HepG2 (cell line): ENCODE results near the gene TMCO2. TPM values are rescaled to one million over a fixed set of nuclear protein-coding genes. Genes with fewer than 3 reads are reported as not detected.

Experiments used
- ATAC-seq: fragments of 200-7000 bp; cut with Tn5 transposase; 3 replicates; pipeline ENCODE4 v1.9.1; 2020; ENCODE audit warnings: mild to moderate bottlenecking, moderate library complexity
- BruUV-seq: library from RNA; stranded (reverse); fragments of 400-500 nt; replicated peaks from 2 replicates; lab custom pipeline; 2021; lab: Mats Ljungman, UMichigan
- CTCF ChIA-PET: fragments of 300-600 bp; formaldehyde crosslinking; extraction: SDS; loops from one replicate; lab custom pipeline; 2021; ENCODE audit warnings: low total read pairs, inconsistent platforms, low intra/inter-chr PET ratio; lab: Yijun Ruan, JAX
- POLR2A ChIA-PET: fragments of 350-600 bp; sonication (Branson Sonifier 250); formaldehyde crosslinking; loops from one replicate; lab custom pipeline; 2020; ENCODE audit warnings: antibody characterized with exemption, inconsistent platforms; lab: Yijun Ruan, JAX
- DNase-seq: peaks from one replicate; pipeline ENCODE4 v3.0.0-alpha.2; 2015; ENCODE audit warnings: low spot score
- FAIRE-seq: peaks from 3 replicates; lab custom pipeline; 2011; peaks lifted over from hg19 to GRCh38; lab: Jason Lieb, UNC
- H2AFZ ChIP-seq: one replicate; pipeline ENCODE4 v1.6.1; 2011; ENCODE audit warnings: low read length, inconsistent platforms
- H3K27ac ChIP-seq: fragments of 300-600 bp; 3 replicates; pipeline ENCODE4 v1.8.0; 2011; ENCODE audit warnings: mixed run types, mild to moderate bottlenecking, mixed read lengths, low read length, inconsistent platforms; ENCODE audit not compliant: insufficient read depth; ENCODE audit errors: extremely low read length
- H3K27me3 ChIP-seq, 2 experiments: fragments of 200-600 bp in 1 of 2; 2 replicates in 1 of 2; 3 replicates in 1 of 2; pipeline versions ENCODE4 v1.6.0 to v1.8.0; 2011; ENCODE audit warnings: low read length in 2 of 2, mild to moderate bottlenecking in 2 of 2, moderate library complexity in 2 of 2, inconsistent platforms in 1 of 2; ENCODE audit not compliant: insufficient read depth in 2 of 2, control insufficient read depth in 1 of 2
- H3K36me3 ChIP-seq, 2 experiments: fragments of 200-600 bp in 1 of 2; replicated peaks in 1 of 2; 2 replicates in 1 of 2; 3 replicates in 1 of 2; pipeline versions ENCODE4 v1.5.1 to v1.8.0; 2011; ENCODE audit warnings: low read length in 2 of 2, inconsistent platforms in 1 of 2; ENCODE audit not compliant: insufficient read depth in 2 of 2, control insufficient read depth in 1 of 2
- H3K4me1 ChIP-seq: 2 replicates; pipeline ENCODE4 v1.5.1; 2012; ENCODE audit warnings: low read length, inconsistent platforms; ENCODE audit not compliant: insufficient read depth
- H3K4me2 ChIP-seq: 2 replicates; pipeline ENCODE4 v1.6.0; 2011; ENCODE audit warnings: low read depth, low read length, inconsistent platforms
- H3K4me3 ChIP-seq, 3 experiments: fragments of 200-600 bp in 1 of 3; sonication (generic), shearing (Covaris generic) in 1 of 3; replicated peaks in 1 of 3; 2 replicates each; pipeline ENCODE4 v1.5.1; 2011 to 2016; ENCODE audit warnings: low read length in 3 of 3, inconsistent platforms in 2 of 3, low read depth in 2 of 3, mild to moderate bottlenecking in 2 of 3, control low read depth in 1 of 3, mixed read lengths in 1 of 3; ENCODE audit not compliant: insufficient read depth in 1 of 3
- H3K79me2 ChIP-seq: one replicate; pipeline ENCODE4 v1.6.1; 2011; ENCODE audit warnings: low read length, inconsistent platforms; ENCODE audit not compliant: insufficient read depth
- H3K9ac ChIP-seq: 2 replicates; pipeline ENCODE4 v1.6.0; 2011; ENCODE audit warnings: mild to moderate bottlenecking, low read depth, low read length, inconsistent platforms; ENCODE audit not compliant: insufficient read depth
- H3K9me3 ChIP-seq: 2 replicates; pipeline ENCODE4 v1.5.1; 2012; ENCODE audit warnings: mild to moderate bottlenecking, low read length
- H4K20me1 ChIP-seq: 2 replicates; pipeline ENCODE4 v1.6.0; 2011; ENCODE audit warnings: inconsistent platforms, mild to moderate bottlenecking, low read length, moderate library complexity; ENCODE audit not compliant: insufficient read depth
- ARNT2 ChIP-seq: sonication (generic); formaldehyde crosslinking; IDR thresholded peaks from 2 replicates; pipeline ENCODE4 v1.8.0; 2022; ENCODE audit warnings: mild to moderate bottlenecking, low read depth, missing genetic modification reagents, moderate library complexity
- CENPBD1 ChIP-seq: sonication (generic); formaldehyde crosslinking; IDR thresholded peaks from 2 replicates; pipeline ENCODE4 v1.8.0; 2022; ENCODE audit warnings: missing genetic modification reagents, low read depth, mild to moderate bottlenecking, borderline replicate concordance
- GFI1 ChIP-seq: sonication (generic); formaldehyde crosslinking; IDR thresholded peaks from 2 replicates; pipeline ENCODE4 v1.5.0; 2020; ENCODE audit warnings: missing genetic modification reagents, mild to moderate bottlenecking, borderline replicate concordance
- HDAC2 ChIP-seq: sonication (generic); formaldehyde crosslinking; IDR thresholded peaks from 2 replicates; pipeline ENCODE4 v1.4.0; 2020; ENCODE audit warnings: missing genetic modification reagents
- HMGA1 ChIP-seq: sonication (generic); formaldehyde crosslinking; conservative IDR thresholded peaks from 2 replicates; pipeline ENCODE4 v1.4.0; 2020; ENCODE audit warnings: missing genetic modification reagents
- MLX ChIP-seq: IDR thresholded peaks from 2 replicates; pipeline ENCODE4 v1.6.1; 2016
- SMAD1 ChIP-seq: sonication (generic); formaldehyde crosslinking; IDR thresholded peaks from 2 replicates; pipeline ENCODE4 v1.4.0; 2020; ENCODE audit warnings: missing genetic modification reagents, low read depth, mild to moderate bottlenecking, borderline replicate concordance
- SOX5 ChIP-seq: IDR thresholded peaks from 2 replicates; pipeline ENCODE4 v1.6.1; 2016; ENCODE audit warnings: borderline replicate concordance
- ZMAT3 ChIP-seq: sonication (generic); formaldehyde crosslinking; conservative IDR thresholded peaks from 2 replicates; pipeline ENCODE4 v1.7.0; 2021; ENCODE audit warnings: missing genetic modification reagents
- ZNF33A ChIP-seq: sonication (generic); formaldehyde crosslinking; IDR thresholded peaks from 2 replicates; pipeline ENCODE4 v1.5.1; 2020; ENCODE audit warnings: missing genetic modification reagents, mild to moderate bottlenecking, moderate library complexity, borderline replicate concordance
- ZNF460 ChIP-seq: sonication (generic); formaldehyde crosslinking; IDR thresholded peaks from 2 replicates; pipeline ENCODE4 v1.5.1; 2020; ENCODE audit warnings: missing genetic modification reagents, mild to moderate bottlenecking, borderline replicate concordance
- ZNF691 ChIP-seq: sonication (generic); formaldehyde crosslinking; IDR thresholded peaks from 2 replicates; pipeline ENCODE4 v1.4.0; 2020; ENCODE audit warnings: missing genetic modification reagents, low read depth, mild to moderate bottlenecking, borderline replicate concordance
- whole genome bisulfite sequencing: methylation state at CpG from one replicate; pipeline ENCODE4 v1.1.6; 2017; ENCODE audit warnings: low lambda C conversion rate; 5-methylcytosine and 5-hydroxymethylcytosine counted together
- in situ Hi-C: cut with HindIII; loops from 2 replicates; pipeline ENCODE4 v1.10.0; 2017; ENCODE audit warnings: low pct_unique_long_range_greater_than_20kb; ENCODE audit not compliant: extremely low pct_ligation_motif_present
- intact Hi-C: fragments of 100-400 bp; cut with micrococcal nuclease; formaldehyde crosslinking; loops from one replicate; pipeline ENCODE4 v1.10.0; 2022; ENCODE audit not compliant: unreplicated experiment
- polyA plus RNA-seq, 8 experiments: library from polyadenylated mRNA; depleted of rRNA in 3 of 8; stranded (reverse) in 7 of 8; unstranded in 1 of 8; fragments of >200 nt; fragmentation: Illumina TruSeq in 4 of 8; extraction: Trizol in 4 of 8; gene quantifications; 2 replicates each; pipeline versions ENCODE4 v1.2.1 to v1.2.3, GENCODE V29; 2011 to 2016; ENCODE audit warnings: low read depth in 4 of 8, missing spikeins in 1 of 8, mixed read lengths in 1 of 8; ENCODE audit not compliant: insufficient read depth in 1 of 8
- total RNA-seq, 5 experiments: library from RNA; depleted of rRNA; stranded (reverse); fragments of >200 nt; fragmentation: Illumina TruSeq; extraction: Trizol; gene quantifications; 2 replicates each; pipeline ENCODE4 v1.2.3, GENCODE V29; 2016; ENCODE audit warnings: low read depth in 1 of 5

The TMCO2 gene
- total and polyA plus RNA-seq, 2 of the 13 experiments (the other 11 are each of a cell fraction or from before 2014, with no cell fraction given) = not detected

GRCh38 chr1:40243351-40243750, 4.4 kb upstream of the TMCO2 start (continued):
- no peak for TF ChIP-seq CENPBD1 (CRISPR knock-in tag)
- no peak for TF ChIP-seq SMAD1 (CRISPR knock-in tag)
- TF ChIP-seq ZNF33A (CRISPR knock-in tag) = no peak
- TF ChIP-seq MLX = no peak
- no peak for TF ChIP-seq ZNF691 (CRISPR knock-in tag)
- no peak for TF ChIP-seq ZMAT3
- no peak for TF ChIP-seq GFI1
- TF ChIP-seq HDAC2 = no peak
- TF ChIP-seq, all 625 proteins: peak for 3

- H3K27ac ChIP-seq = no peak overlapping the region
- H3K36me3 ChIP-seq = peaks cover 3 to 11% of the 10 kb centered on the region in 2 experiments; a peak in 3 of 5 replicates
- WGBS = 58% methylated on average over 4 of the region's 4 CpGs
- ATAC-seq (no peak), FAIRE-seq (no peak), DNase-seq (no peak)
- no peak overlapping the region for H3K4me2 ChIP-seq
- H3K9me3 ChIP-seq = no peaks in the 10 kb centered on the region
- no peak overlapping the region for H2AFZ ChIP-seq
- BruUV-seq = no TSS peak
- peaks cover 44% of the 10 kb centered on the region for H3K4me1 ChIP-seq
- in situ Hi-C loops = no loop called here
- H3K79me2 ChIP-seq = no peaks in the 10 kb centered on the region
- TF ChIP-seq HMGA1 (CRISPR knock-in tag) (no peak), ZNF460 (CRISPR knock-in tag) (no peak), ARNT2 (CRISPR knock-in tag) (no peak), SOX5 (CRISPR knock-in tag) (no peak)
- TF ChIP-seq, all 625 proteins: peak for 0
- ChIA-PET CTCF (no interaction called here), POLR2A (no interaction called here)
- intact Hi-C loops = no loop called here
- H3K9ac ChIP-seq = no peak overlapping the region
- H3K4me3 ChIP-seq = no peak overlapping the region
- no peaks in the 10 kb centered on the region for H4K20me1 ChIP-seq
- no peaks in the 10 kb centered on the region for H3K27me3 ChIP-seq
Observed at GRCh38 chr1:40244138-40244744, 3.5 kb upstream of the TMCO2 start.
